ENCODE measurements around the gene ZNF385B.
"Not testable (repeated sequence)": the region's sequence is repeated elsewhere in the genome, so short reads cannot be mapped to it uniquely, and the experiment has no call there.

Gene ZNF385B

DNA sequence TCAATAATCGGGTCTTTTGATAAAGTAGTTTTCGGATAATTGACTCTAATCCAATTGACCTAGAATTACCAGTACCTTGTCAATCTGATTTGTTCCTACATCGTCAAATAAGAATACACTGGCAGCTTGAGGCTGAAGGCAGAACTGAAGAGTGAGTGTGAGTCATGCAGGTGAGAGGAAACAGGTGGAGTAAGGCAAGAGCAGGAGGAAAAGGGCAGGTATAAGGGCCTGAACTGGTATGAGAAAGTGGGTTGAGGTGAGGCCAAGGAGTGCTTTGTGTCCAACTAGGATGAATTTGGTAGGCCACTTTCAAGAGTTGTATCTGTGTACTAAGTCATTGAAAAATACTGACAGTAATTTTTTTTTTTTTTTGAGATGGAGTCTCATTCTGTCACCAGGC is 186.0 kb downstream of the ZNF385B start:
- no peak for DNase-seq

DNA sequence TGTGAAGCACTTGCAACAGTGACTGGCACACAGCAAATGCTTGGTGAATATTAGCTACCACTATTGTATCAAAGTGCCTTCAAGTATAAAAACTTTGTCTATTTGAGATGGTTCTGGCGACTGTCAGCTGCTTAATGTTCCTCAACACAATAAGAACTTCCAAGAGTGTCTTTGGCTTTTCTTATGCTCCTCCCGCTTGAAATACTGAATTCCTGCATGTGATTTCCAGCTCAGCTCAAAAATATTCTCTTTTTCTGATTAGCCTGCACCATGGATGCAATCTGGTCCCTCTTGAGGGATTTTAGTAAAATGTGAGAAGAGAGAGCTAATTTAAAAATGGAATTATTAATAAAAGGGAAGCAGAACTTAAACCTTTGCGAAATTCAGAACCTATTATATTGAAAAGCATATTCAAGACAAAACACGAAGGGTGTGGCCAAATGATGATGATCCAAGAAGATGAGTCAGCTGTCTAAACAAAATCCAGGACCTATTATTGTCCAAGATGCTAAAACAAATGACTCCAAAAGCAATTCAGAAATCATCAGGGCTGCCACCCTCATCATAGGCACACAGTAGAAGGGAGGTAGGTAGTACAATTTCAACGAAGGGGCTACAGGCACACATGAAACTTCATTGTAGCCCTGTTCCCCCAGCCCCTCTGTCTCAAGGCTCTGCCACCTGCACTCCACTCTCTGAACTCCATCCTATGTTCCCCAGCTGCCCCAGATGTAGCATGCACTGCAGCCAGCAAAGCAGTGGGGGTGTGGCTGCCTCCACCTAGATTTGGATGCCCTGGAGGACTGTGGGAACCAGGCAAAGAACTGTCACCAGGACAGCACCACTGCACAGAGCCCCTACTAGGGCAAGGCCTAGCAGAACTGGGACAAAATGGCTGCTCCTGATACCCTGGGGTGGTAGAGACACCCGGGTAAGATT is 190.1 kb downstream of the ZNF385B start:
- DNase-seq: no peak

DNA sequence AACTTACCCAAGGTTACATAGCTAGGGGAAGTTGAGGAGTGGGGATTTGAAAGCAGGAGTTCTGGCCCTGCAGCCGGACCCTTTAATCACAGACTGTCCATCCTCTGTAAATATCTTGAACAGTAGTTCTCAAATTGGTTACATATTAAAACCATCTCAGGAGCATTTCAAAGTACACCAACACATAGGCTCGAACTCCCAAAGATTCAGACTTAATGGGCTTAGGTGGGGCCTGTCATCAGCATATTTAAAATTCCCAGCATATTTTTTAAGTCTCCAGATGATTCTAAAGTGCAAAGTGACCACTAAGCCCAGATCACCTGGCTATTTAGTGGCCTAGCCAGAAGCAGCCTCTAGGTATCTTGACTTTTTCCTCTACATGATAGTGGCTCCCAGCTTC is 192.2 kb downstream of the ZNF385B start:
- no peak for DNase-seq

DNA sequence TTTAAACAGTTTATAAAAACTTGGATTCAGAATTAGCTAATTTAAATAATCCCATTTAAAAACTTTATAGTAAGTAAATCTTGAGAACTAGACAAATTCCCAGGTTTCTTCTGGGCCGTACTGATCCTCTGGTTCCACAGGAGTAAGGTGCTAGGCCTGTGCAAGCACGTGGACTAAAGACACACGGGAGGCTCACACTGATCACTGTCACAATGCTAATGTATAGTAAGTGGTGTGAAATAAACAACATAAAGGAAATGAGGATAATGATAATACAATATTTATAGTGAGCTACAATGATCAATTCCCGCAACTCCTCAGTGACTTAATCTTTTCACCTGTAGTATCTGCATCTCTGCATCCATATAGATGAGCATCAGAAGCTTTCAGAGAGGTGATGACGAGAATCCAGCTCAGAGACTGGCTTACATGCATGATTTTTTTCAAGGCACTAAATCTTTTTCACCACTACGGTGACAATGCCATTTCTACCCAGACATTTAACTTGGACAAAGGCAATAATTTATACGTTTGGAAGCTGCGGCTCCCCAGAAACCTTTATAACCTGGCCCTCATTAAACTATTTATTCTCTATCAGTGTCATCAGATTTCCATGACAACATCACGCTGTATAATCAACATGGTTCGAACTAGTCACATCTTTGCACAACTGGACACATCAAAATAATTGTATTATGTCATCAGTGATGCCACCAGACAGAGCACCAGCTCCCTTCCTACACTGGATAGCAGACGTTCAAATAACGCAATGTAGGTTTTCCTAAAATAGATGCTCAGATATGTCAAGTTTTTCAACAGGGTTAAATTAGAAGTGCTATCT is 196.2 kb downstream of the ZNF385B start:
- no peak for DNase-seq

DNA sequence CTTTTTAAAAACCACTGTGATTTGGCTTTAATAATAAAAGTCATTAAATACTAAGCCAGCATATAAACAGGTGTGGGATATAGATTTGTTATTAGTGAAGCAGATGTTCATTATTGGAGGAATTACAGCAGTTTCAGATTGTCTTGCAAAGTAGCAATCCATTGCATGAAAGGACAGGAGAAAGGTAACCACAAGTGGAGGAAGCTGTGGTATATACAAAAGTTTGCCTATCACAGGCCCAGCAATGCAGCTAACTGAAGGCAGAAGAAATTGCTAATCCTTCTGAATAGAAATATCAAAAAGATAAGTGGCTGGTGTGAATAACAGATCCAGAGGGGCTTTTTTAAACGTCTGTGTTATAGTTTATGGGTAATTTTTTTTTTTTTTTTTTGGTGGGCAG is 199.4 kb downstream of the ZNF385B start:
- no peak for DNase-seq

DNA sequence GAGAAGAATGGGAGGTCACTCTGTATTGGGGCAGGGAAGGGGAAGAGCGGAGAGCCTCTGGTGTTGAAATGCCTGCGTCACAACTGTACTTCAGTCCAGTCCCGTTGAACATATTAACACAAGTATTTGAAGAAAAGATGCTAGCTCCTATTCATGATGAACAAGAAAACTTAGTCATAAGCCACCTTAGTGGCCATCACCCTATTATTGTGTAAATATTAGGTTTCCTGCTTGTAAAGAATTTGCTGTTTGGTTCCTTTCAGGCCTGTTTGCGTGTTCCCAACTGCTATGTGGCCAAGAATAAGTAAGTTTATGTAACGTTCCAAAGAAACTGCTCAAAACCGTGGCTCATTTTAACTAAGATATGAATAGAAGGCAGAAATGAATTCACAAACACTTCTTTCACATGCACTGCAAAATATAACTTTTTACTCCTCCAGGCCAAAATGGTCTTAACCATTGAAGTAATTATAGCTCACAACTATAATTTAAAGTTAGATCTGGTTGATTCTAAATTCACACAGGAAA is 204.3 kb downstream of the ZNF385B start:
- DNase-seq: no peak

DNA sequence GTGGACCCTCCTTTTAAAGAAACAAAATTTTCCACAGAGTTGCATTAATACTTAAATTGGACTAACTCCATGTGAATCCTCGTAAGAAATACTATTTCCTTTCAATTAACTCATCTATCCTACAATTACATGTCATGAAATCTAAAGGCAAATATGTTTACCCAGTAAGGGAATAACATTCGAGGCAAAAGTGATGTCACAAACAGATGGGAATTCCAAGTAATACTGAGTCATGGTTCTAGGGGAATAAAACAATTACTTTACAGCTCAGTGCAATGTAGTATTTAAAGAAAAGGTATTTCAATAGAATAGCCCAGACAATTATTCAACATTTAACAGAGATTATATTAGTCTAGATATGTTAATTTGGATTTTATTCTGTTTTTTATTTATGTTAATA is 205.8 kb downstream of the ZNF385B start:
- no peak for DNase-seq

DNA sequence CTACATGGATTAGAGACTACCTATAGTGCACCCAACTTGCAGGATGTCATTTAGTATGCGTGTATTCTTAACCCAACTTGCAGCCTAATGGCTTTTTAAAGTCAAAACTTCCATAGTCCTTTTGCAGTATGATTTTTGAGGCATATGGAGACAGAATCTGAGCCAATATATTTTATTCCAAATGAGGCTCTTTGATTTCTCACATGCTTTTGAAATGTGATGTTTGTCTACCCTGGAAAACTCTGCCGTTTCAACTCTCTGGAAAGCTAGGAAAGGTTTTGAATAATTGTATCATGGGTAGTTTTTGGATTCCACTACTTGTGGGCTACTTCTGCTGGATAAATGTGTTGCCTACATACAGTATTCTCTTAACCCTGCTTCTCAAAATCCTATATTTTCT is 206.6 kb downstream of the ZNF385B start:
- no peak for DNase-seq

DNA sequence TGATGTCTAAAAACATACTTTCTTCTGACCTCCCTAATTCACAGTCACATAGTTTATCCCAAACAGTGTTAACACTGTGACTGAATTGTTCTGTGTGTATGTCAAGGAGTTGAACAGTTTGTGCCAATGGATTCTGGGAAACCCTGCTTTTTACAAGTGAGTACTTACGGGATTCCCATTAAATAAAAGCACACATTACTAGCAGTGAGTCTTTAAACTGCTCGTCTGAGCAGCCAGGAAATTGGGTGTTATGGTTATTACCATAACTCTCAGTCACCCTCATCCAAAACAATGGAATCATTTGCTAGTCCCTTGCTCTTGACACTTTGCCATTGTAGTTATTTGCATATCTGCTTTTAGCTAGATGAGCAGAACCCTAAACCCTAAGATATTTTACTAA is 209.1 kb downstream of the ZNF385B start:
- no peak for DNase-seq

DNA sequence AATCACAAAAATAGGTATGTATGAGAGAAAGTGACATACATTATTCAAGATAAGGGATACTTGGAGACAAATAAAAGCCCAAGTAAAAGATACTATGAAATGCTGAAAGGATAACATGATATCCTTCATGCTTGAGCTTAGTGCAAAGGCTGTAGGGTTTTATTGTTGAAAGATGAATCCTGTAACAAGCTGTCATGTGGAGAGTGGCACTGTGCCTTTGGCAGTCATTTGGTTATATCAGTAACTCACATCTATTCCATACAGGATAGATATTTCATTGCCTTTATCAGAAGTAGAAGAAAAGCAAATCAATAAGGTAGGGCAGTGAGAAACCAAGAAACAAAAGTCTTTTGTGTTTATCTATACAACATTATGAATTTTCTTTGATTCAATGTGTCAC is 211.0 kb downstream of the ZNF385B start:
- DNase-seq: no peak

DNA sequence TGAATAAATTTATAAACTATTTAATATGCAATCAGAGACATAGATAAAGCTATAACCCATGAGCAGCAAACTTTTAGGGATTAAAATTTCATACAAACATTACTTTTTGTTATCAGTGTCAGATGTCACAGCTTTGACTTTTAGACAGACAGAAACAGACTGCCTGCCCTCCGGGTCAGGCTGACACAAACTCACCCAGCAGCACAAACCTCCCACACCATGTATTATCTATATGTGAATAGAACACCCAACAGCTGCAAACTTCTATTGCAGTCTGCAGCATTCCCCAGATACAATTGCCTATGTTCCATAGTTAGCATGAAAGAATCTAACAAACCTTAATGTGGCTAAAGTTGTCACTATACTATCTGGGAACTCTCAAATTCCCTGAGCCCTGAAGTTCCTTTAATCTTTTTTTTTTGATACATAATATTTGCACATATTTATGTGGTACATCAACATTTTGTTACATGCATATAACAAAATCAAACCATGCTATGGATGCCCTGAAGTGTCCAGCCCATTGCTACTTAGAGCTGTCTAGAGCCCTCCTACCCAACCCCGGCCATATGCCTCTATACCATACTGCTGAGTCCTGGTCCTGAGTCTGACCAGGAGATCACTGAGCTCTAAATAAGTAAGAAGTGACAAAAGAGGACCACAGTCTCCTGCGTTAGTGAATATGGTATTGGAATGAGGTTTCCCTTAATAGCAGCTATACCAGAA is 214.4 kb downstream of the ZNF385B start:
- DNase-seq: no peak

DNA sequence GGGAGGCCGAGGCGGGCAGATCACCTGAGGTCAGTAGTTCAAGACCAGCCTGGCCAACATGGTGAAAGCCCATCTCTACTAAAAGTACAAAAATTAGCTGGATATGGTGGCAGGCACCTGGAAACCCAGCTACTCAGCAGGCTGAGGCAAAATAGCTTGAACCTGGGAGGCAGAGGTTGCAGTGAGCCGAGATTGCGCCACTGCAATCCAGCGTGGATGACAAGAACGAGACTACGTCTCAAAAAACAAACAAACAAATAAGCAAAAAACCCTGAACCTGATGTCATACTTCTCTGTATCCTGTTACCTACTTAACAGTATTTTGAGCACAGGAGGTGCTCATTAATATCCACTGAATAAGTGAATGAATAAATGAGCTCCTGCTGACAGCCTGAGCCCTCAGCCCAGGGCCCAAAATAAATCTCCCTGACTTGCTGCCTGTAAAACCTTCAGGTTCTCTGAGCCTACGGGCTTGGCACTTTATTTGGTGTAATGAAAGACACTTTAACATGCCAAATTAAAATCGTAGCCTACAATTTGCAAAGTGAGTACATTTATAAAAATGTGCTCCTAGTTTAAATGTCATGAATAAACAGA is 215.1 kb downstream of the ZNF385B start:
- no peak for DNase-seq

DNA sequence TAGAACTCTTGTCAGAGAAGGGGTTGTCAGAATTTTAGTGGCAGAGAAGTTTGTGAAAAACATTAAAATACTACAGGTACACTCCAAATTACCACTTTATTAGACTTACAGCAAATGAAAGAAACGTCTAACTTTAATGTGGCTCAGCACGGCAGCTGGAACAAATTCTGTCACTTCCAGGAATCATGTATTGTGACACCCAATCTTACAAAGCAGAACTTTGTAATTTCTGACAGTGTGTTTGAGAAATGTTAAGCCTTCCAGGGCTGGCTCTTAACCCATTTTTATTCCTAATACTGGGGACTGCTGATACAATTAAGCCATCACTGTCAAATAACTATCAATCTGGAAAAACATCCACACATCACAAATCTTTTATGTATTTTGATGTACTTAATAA is 216.4 kb downstream of the ZNF385B start:
- DNase-seq: no peak

DNA sequence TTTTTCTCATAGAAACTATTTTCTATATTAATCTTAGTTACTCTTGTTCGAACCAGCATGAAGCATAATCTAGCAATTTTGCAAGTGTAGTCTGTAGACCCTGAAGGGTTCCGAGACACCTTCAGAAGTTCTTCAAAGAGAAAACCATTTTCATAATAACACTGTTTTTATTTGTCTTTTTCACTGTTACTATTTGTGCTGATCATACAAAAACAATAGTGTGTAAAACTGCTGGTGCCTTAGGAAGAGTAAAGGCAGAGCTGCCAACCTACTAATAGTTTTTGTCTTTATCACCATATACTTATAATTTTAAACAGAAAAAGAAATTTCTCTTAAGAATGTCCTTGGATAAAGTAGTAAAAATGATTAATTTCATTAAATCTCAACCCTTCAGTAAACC is 218.9 kb downstream of the ZNF385B start:
- DNase-seq: no peak

DNA sequence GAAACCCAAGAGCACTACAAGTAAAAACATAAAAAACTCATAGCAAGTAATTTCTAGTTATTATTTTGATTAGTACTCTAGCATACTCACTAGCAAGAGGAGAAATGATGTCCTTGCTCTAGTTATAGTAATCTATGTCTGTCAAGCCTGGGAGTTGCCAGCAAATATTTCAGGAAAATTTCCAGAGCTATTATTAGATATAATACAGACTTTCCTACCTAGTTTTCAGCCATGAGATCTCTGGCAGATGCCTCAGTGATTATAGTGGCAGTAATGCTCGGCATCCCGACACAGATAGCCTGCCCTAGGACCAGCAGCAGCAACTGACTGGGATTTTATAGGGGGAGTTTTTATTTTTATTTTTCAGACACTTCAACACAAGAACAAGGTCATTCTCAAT is 224.4 kb downstream of the ZNF385B start:
- no peak for DNase-seq

DNA sequence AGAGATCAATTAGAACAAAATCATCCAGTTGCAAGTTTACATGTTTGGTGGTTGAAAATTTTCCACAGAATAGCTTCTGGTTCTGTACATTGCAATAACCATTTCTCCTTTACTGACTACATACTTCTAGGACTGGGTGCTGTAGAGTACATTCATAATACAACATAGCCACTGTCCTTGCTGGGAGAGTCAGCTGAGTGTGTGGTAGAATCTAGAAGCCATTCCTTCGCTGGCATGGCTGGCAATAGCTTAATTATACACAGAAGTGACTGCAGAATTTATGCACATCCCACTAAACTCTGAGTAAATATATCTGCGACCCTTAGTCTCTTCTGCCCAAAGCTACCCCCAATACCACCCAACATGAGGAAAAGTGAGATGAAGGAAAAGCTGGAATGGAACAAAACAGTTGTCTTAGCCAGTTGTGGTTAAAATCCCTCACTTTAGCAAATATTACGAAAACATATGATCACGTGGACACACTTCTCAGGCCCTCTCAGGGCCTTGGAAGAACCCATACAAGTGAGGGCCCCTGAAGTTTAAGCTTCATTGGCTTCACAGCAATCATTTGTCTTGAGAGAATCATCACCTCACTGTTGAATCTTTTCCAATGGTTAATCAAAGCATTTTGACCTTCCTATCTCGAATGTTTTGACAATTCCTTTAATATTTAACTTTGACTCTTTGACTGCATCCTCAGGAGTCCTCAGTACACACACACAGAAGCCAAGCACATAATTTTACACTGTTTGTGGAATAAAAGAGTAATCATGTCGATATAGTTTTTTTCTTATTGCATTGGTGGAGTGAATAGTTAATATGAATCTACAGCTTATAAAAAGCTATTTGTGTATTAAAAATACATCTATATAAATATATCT is 225.1 kb downstream of the ZNF385B start:
- DNase-seq: no peak

DNA sequence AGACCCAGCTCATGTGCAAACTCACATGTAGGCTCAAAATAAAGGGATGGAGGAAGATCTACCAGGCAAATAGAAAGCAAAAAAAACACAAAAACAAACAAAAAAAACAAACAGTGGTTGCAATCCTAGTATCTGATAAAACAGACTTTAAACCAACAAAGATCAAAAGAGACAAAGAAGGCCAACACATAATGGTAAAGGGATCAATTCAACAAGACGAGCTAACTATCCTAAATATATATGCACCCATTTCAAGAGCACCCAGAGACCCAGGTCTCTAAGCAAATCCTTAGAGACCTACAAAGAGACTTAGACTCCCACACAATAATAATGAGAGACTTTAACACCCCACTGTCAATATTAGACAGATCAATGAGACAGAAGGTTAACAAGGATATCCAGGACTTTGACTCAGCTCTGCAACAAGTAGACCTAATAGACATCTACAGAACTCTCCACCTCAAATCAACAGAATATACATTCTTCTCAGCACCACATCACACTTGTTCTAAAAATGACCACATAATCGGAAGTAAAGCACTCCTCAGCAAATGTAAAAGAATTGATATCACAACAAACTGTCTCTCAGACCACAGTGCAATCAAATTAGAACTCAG is 229.5 kb downstream of the ZNF385B start:
- DNase-seq: not testable (repeated sequence)

DNA sequence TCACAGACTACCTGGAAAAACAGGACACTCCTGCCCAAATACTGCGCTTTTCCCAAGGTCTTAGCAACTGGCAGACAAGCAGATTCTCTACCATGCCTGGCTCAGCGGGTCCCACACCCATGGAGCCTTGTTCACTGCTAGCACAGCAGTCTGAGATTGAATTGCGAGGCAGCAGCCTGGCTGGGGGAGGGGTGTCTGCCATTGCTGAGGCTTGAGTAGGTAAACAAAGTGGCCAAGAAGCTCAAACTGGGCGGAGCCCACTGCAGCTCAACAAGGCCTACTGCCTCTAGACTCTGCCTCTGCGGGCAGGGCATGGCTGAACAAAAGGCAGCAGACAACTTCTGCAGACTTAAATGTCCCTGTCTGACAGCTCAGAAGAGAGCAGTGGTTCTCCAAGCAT is 231.6 kb downstream of the ZNF385B start:
- DNase-seq: not testable (repeated sequence)

DNA sequence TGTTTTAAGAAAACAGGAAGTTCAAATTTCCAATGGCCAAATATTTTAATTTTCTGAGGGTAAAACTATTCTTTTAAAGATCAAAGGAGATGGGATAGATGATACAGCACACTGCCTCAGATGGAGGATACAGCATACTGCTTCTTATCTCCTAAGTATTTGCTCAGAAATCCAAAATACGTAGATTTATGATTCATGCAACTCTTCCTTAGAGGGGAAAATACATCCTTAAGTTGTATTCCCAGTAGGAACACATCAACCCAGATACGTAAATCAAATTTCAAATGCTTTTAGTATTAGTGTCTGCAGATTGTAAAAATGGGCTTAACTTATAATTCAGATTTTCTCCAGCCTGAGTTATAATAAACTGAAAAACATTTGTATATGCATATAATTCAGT is 235.2 kb downstream of the ZNF385B start:
- no peak for DNase-seq

DNA sequence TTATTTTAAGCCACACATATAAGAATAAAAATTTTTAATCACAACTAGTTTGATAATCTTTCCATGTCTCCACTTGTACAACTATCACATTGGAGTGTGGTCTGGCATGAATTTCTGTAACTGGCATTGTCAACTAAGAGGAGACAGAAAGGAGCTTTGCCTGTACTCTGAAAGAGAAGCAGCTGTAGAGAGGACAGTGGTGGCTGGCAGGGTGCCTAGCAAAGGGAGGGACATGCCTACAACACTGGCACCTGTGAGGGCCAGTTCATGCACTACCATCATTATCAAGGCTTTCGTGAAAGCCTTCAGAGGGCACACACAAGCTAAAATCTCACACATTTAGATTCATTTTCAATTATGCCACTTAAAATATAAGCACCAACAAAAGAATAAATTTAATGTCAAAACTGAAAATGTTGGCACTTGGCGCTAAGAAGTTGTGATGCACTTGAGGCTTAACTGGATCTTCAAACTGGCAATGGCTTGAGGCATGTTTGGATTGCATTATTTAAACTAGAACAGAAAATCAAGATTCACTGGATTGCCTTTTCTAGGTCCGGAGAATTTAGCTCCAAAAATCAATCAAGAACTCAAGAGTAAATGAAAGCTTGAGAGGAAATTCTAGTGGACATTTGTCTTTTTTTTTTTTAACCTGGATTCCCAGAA is 238.6 kb downstream of the ZNF385B start:
- DNase-seq: no peak

DNA sequence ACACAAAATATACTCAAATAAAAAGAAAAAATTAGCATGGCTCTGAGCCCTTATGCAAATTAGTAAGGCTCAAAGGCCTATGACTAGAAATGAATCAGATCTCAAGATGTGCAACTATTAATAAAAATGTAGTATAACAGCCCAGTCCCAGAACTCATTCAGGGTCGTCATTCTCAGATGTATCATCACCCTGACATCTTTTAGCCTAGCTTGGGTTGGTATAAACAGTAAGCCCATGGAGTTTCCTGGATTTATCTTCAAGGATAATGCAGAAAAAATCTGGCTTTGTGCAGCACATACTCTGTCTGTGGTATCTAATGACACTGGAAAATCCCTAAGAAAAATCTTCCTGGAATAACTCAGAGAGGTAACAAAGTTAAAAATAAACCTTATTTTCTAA is 239.3 kb downstream of the ZNF385B start:
- DNase-seq: no peak

Measured in CD4-positive, alpha-beta T cell treated with Interleukin-21 for 1 hour (primary cell).